Sigmoid colon (tissue), 7 donors: ENCODE results near the gene WASHC3. TPM values are rescaled to one million over a fixed set of nuclear protein-coding genes. Genes with fewer than 3 reads are reported as not detected.

Source experiments
- DNase-seq: peaks from one replicate; pipeline ENCODE4 v3.0.0-alpha.2; 2019
- H3K27ac ChIP-seq, 4 donors: fragments of 200-600 bp; sonication (generic); one replicate each; pipeline ENCODE4 v1.5.1; 2016 to 2019; ENCODE audit warnings: mild to moderate bottlenecking in 1 of 4
- H3K27me3 ChIP-seq, 3 donors: fragments of 200-600 bp; sonication (generic); one replicate each; pipeline ENCODE4 v1.5.1; 2019; ENCODE audit warnings: mild to moderate bottlenecking in 1 of 3
- H3K36me3 ChIP-seq, 4 donors: fragments of 200-600 bp; sonication (generic); one replicate each; pipeline ENCODE4 v1.5.1; 2016 to 2019
- H3K4me1 ChIP-seq, 4 donors: fragments of 200-600 bp; sonication (generic); one replicate each; pipeline ENCODE4 v1.5.1; 2017 to 2019
- H3K4me3 ChIP-seq, 4 donors: fragments of 200-600 bp; sonication (generic); one replicate each; pipeline ENCODE4 v1.5.1; 2017 to 2019; ENCODE audit warnings: mild to moderate bottlenecking in 2 of 4, moderate library complexity in 1 of 4
- H3K9me3 ChIP-seq, 4 donors: fragments of 200-600 bp in 3 of 4; sonication (generic) in 3 of 4; one replicate each; pipeline versions ENCODE4 v1.5.1 to v1.6.1; 2013 to 2019
- EP300 ChIP-seq, 4 donors: sonication (generic); formaldehyde crosslinking; IDR thresholded peaks; one replicate each; pipeline ENCODE4 v1.6.1; 2017; ENCODE audit warnings: antibody characterized with exemption in 4 of 4
- POLR2A ChIP-seq, 2 donors: fragments of 450-650 bp; IDR thresholded peaks; one replicate each; pipeline ENCODE4 v1.6.1; 2016; ENCODE audit warnings: antibody characterized with exemption in 2 of 2, mild to moderate bottlenecking in 2 of 2, moderate library complexity in 2 of 2
- POLR2AphosphoS5 ChIP-seq, 4 donors: sonication (generic); formaldehyde crosslinking; IDR thresholded peaks; one replicate each; pipeline ENCODE4 v1.6.1; 2017; ENCODE audit warnings: antibody characterized with exemption in 4 of 4
- WGBS, 2 donors: extraction: QIAGEN DNeasy Blood & Tissue Kit; methylation state at CpG; one replicate each; pipeline ENCODE4 v1.1.7; 2013; 5-methylcytosine and 5-hydroxymethylcytosine counted together
- intact Hi-C: fragments of 100-400 bp; cut with DNase I; formaldehyde crosslinking; loops from one replicate; pipeline ENCODE4 v1.15.1; 2023
- polyA plus RNA-seq, 3 donors: library from polyadenylated mRNA; stranded (reverse); fragments of 200-250 nt; gene quantifications; one replicate each; pipeline ENCODE4 v1.2.3, GENCODE V29; 2013
- total RNA-seq, 4 donors: library from RNA; depleted of rRNA; stranded (reverse); fragments of >200 nt; gene quantifications; one replicate each; pipeline ENCODE4 v1.1.0, GENCODE V29; 2016
- TF ChIP-seq, protein P1 (sequence below), 4 experiments: fragments of 450-650 bp in 3 of 4; fragments of 200-600 bp in 1 of 4; IDR thresholded peaks; one replicate each; pipeline ENCODE4 v1.5.1; 2016 to 2019; ENCODE audit warnings: antibody characterized with exemption in 4 of 4, mild to moderate bottlenecking in 3 of 4, moderate library complexity in 2 of 4
- donor health status: healthy with polysubstance abuse.
- donor health status: Bipolar disorder and iron deficiency.
- donor health status: healthy.

WASHC3 gene
- total and polyA plus RNA-seq, 7 donors, result 45.0 to 115 (median 90.0) TPM

DNA sequence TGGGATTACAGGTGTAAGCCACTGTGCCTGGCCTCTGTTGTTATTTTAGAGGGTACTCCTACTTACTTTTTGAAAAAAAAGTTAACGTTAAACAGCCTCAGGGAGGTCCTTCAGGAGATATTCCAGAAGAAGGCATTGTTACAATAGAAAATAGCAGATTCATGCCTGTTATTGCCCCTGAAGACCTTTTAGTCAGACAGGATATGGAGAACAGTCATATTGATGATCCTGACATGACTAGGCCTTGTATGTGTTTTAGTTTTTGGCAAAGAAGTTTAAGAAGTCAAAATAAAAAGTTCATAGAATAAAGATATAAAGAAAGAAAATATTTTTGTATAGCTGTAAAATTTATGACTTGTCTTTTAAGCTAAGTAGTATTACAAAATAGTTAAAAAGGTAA, 45.3 kb downstream of the WASHC3 start:
- H3K27ac ChIP-seq, result no peak overlapping the region
- intact Hi-C loops, result no loop called here
- DNase-seq, result no peak
- H3K27me3 ChIP-seq, result no peaks in the 10 kb centered on the region
- H3K4me1 ChIP-seq, result peaks cover 0 to 6% (median 2%) of the 10 kb centered on the region in 4 donors
- WGBS, 2 donors, result 90 to 96% methylated on average over 1 of the region's 1 CpG
- peaks cover 0 to 31% (median 0%) of the 10 kb centered on the region in 4 donors for H3K36me3 ChIP-seq
- no peaks in the 10 kb centered on the region for H3K9me3 ChIP-seq
- TF ChIP-seq, protein P1, sequence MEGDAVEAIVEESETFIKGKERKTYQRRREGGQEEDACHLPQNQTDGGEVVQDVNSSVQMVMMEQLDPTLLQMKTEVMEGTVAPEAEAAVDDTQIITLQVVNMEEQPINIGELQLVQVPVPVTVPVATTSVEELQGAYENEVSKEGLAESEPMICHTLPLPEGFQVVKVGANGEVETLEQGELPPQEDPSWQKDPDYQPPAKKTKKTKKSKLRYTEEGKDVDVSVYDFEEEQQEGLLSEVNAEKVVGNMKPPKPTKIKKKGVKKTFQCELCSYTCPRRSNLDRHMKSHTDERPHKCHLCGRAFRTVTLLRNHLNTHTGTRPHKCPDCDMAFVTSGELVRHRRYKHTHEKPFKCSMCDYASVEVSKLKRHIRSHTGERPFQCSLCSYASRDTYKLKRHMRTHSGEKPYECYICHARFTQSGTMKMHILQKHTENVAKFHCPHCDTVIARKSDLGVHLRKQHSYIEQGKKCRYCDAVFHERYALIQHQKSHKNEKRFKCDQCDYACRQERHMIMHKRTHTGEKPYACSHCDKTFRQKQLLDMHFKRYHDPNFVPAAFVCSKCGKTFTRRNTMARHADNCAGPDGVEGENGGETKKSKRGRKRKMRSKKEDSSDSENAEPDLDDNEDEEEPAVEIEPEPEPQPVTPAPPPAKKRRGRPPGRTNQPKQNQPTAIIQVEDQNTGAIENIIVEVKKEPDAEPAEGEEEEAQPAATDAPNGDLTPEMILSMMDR (IDR thresholded peaks at IDR 0.05), result no peak
- no peak for TF ChIP-seq POLR2AphosphoS5 (IDR thresholded peaks at IDR 0.05)
- no peak for TF ChIP-seq POLR2A (IDR thresholded peaks at IDR 0.05)
- no peak for TF ChIP-seq EP300 (IDR thresholded peaks at IDR 0.05)
- H3K4me3 ChIP-seq, result no peak overlapping the region

DNA sequence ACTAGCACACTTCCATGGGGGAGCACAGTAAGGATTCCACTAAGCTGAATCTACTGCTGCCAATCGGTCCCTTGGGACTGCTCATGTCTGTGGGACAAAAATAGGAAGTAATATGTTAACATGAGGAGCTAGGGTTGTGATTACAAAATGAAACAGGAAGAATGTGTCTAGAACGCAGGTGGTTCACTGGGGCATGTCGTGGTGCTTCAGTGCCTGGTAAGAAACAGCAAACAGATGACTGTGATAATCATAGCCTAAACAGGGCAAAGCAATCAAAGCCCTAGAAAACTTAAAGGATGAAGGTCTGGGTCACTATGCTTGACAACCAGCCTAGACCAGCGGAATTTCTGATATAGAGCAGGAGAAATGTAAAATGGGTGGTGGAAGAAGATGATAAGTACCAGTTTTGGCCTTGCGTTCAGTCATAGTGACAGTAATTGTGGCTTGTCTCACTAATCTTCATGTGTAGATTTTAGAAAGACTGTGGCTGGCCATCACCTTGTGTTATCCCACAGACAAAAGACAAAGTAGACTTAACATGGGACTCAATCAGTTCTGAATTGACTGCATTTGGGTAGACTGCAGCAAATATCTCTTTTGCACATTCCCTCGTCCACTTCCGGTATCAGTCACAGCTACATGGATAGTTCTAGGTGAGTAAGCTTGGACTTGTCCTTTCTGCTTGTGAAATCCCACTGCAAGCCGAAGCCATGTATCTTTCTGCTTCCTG, 51.4 kb downstream of the WASHC3 start:
- TF ChIP-seq POLR2AphosphoS5 (IDR thresholded peaks at IDR 0.05) (no peak), EP300 (IDR thresholded peaks at IDR 0.05) (no peak), POLR2A (IDR thresholded peaks at IDR 0.05) (no peak)
- TF ChIP-seq, protein P1 (IDR thresholded peaks at IDR 0.05), result no peak
- Histone ChIP-seq H3K27ac (no peak overlapping the region), H3K36me3 (peaks cover 0 to 25% (median 0%) of the 10 kb centered on the region in 4 donors), H3K9me3 (no peaks in the 10 kb centered on the region), H3K4me3 (no peak overlapping the region), H3K27me3 (no peaks in the 10 kb centered on the region), H3K4me1 (no peaks in the 10 kb centered on the region)
- 75 to 90% methylated on average over 8 of the region's 8 CpGs for WGBS, 2 donors
- intact Hi-C loops, result no loop called here
- DNase-seq, result no peak

DNA sequence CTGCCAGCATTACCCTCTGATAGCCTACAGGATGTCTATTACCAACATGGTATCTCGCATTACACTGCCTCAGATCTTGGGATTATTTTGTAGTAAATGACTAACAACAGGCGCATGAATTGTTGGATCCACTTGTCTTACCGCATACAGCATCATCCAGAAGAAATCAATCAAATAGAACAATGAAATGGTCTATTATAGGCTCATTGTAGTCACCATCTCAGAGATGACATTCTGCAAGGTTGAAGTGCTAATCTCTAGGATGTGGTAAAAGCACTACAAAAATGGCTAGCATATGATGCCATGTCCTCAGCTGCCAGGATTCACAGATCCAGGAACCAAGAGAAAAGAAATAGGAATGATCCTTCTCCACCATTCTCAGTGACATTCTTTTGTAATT, 52.0 kb downstream of the WASHC3 start:
- H3K36me3 ChIP-seq, result peaks cover 0 to 21% (median 0%) of the 10 kb centered on the region in 4 donors
- intact Hi-C loops, result no loop called here
- no peak overlapping the region for H3K27ac ChIP-seq
- no peaks in the 10 kb centered on the region for H3K27me3 ChIP-seq
- H3K4me3 ChIP-seq, result no peak overlapping the region
- WGBS, 2 donors, result 95 to 97% methylated on average over 3 of the region's 3 CpGs
- no peak for DNase-seq
- TF ChIP-seq POLR2A (IDR thresholded peaks at IDR 0.05) (no peak), EP300 (IDR thresholded peaks at IDR 0.05) (no peak), POLR2AphosphoS5 (IDR thresholded peaks at IDR 0.05) (no peak)
- TF ChIP-seq, protein P1 (IDR thresholded peaks at IDR 0.05), result no peak
- no peaks in the 10 kb centered on the region for H3K4me1 ChIP-seq
- no peaks in the 10 kb centered on the region for H3K9me3 ChIP-seq

DNA sequence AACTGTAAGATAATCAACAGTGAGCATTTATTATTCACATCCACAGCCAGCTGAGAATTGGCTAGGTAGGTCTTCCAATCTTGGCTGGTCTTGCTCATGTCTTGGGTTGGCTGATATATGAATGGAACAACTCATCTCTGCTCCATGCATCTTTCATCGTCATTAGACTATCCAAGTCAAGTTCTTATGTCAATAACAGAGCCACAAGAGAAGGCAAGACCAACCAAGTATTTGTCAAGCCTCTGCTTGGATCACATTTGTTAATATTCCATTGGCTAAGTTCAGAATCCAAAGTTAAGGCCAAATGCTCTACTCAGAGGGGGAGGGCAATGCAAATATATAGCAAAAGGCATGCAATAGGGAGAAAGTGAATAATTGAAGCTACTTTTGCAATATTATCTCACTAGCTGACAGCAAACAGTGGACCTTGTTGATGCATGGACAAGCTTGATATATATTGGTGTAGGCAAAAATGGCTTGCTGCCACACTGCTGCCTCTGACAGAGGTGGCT, 53.1 kb downstream of the WASHC3 start:
- 88 to 94% methylated on average over 1 of the region's 1 CpG for WGBS, 2 donors
- H3K27me3 ChIP-seq, result no peaks in the 10 kb centered on the region
- peaks cover 0 to 21% (median 0%) of the 10 kb centered on the region in 4 donors for H3K36me3 ChIP-seq
- H3K4me3 ChIP-seq, result no peak overlapping the region
- no peaks in the 10 kb centered on the region for H3K4me1 ChIP-seq
- intact Hi-C loops, result no loop called here
- no peak overlapping the region for H3K27ac ChIP-seq
- no peak for DNase-seq
- TF ChIP-seq POLR2AphosphoS5 (IDR thresholded peaks at IDR 0.05), result no peak
- TF ChIP-seq POLR2A (IDR thresholded peaks at IDR 0.05), result no peak
- TF ChIP-seq EP300 (IDR thresholded peaks at IDR 0.05), result no peak
- TF ChIP-seq, protein P1 (IDR thresholded peaks at IDR 0.05), result no peak
- H3K9me3 ChIP-seq, result no peaks in the 10 kb centered on the region
